ENCODE measurements around the gene SMIM41.
A peak's percentile ranks its signal among the peaks of the same experiment; 100 is the strongest.

Gene SMIM41

DNA sequence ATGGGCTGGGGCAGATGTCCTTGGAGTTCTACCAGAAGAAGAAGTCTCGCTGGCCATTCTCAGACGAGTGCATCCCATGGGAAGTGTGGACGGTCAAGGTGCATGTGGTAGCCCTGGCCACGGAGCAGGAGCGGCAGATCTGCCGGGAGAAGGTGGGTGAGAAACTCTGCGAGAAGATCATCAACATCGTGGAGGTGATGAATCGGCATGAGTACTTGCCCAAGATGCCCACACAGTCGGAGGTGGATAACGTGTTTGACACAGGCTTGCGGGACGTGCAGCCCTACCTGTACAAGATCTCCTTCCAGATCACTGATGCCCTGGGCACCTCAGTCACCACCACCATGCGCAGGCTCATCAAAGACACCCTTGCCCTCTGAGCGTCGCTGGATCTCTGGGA is 2.7 kb upstream of the SMIM41 start:
- Histone ChIP-seq H3K36me3 (ENCODE audit: control insufficient read depth in 2 of 2, insufficient read depth in 2 of 2, low read length in 2 of 2) (peaks cover 38 to 53% of the 10 kb centered on the region in 2 donors), H3K9ac (ENCODE audit: low read depth in 1 of 2, low read length in 2 of 2) (no peak overlapping the region), H3K9me3 (ENCODE audit: control insufficient read depth in 2 of 2, low read length in 2 of 2) (no peaks in the 10 kb centered on the region), H3K4me3 (ENCODE audit: low read length in 2 of 2) (no peak overlapping the region), H3K27me3 (ENCODE audit: control insufficient read depth in 2 of 2, insufficient read depth in 2 of 2, low read length in 2 of 2) (no peaks in the 10 kb centered on the region), H3K4me1 (ENCODE audit: control insufficient read depth in 2 of 2, insufficient read depth in 2 of 2, low read length in 2 of 2) (peaks cover 4 to 6% of the 10 kb centered on the region in 2 donors), H3K27ac (ENCODE audit: low read depth in 2 of 2, low read length in 2 of 2) (no peak overlapping the region)

- no peak overlapping the region for H3K9ac ChIP-seq (ENCODE audit: low read depth in 1 of 2, low read length in 2 of 2)
- H3K36me3 ChIP-seq (ENCODE audit: control insufficient read depth in 2 of 2, insufficient read depth in 2 of 2, low read length in 2 of 2): peaks cover 36 to 51% of the 10 kb centered on the region in 2 donors
- H3K27me3 ChIP-seq (ENCODE audit: control insufficient read depth in 2 of 2, insufficient read depth in 2 of 2, low read length in 2 of 2): no peaks in the 10 kb centered on the region
- no peak overlapping the region for H3K4me3 ChIP-seq (ENCODE audit: low read length in 2 of 2)
- no peaks in the 10 kb centered on the region for H3K9me3 ChIP-seq (ENCODE audit: control insufficient read depth in 2 of 2, low read length in 2 of 2)
- no peak overlapping the region for H3K27ac ChIP-seq (ENCODE audit: low read depth in 2 of 2, low read length in 2 of 2)
- H3K4me1 ChIP-seq (ENCODE audit: control insufficient read depth in 2 of 2, insufficient read depth in 2 of 2, low read length in 2 of 2): peaks cover 7 to 15% of the 10 kb centered on the region in 2 donors
Observed at GRCh38 chr12:52078276-52078675, 1.2 kb upstream of the SMIM41 start.

- no peaks in the 10 kb centered on the region for H3K27me3 ChIP-seq (ENCODE audit: control insufficient read depth in 2 of 2, insufficient read depth in 2 of 2, low read length in 2 of 2)
- peaks cover 24 to 31% of the 10 kb centered on the region in 2 donors for H3K36me3 ChIP-seq (ENCODE audit: control insufficient read depth in 2 of 2, insufficient read depth in 2 of 2, low read length in 2 of 2)
- H3K4me1 ChIP-seq (ENCODE audit: control insufficient read depth in 2 of 2, insufficient read depth in 2 of 2, low read length in 2 of 2): peaks cover 7 to 19% of the 10 kb centered on the region in 2 donors
- H3K27ac ChIP-seq (ENCODE audit: low read depth in 2 of 2, low read length in 2 of 2): peak overlapping the region in 1 of 2 donors; percentile 72
- no peak overlapping the region for H3K9ac ChIP-seq (ENCODE audit: low read depth in 1 of 2, low read length in 2 of 2)
- no peaks in the 10 kb centered on the region for H3K9me3 ChIP-seq (ENCODE audit: control insufficient read depth in 2 of 2, low read length in 2 of 2)
- H3K4me3 ChIP-seq (ENCODE audit: low read length in 2 of 2): peak overlapping the region in 1 of 2 donors; percentile 13
Observed at GRCh38 chr12:52080403-52081251, 1.1 kb downstream of the SMIM41 start.

GRCh38 chr12:52081263-52081733 is 1.8 kb downstream of the SMIM41 start:
- H3K36me3 ChIP-seq (ENCODE audit: control insufficient read depth in 2 of 2, insufficient read depth in 2 of 2, low read length in 2 of 2): peaks cover 20 to 26% of the 10 kb centered on the region in 2 donors
- peaks cover 10 to 23% of the 10 kb centered on the region in 2 donors for H3K4me1 ChIP-seq (ENCODE audit: control insufficient read depth in 2 of 2, insufficient read depth in 2 of 2, low read length in 2 of 2)
- H3K27ac ChIP-seq (ENCODE audit: low read depth in 2 of 2, low read length in 2 of 2): peak overlapping the region; percentile 31 to 72
- no peak overlapping the region for H3K4me3 ChIP-seq (ENCODE audit: low read length in 2 of 2)
- H3K27me3 ChIP-seq (ENCODE audit: control insufficient read depth in 2 of 2, insufficient read depth in 2 of 2, low read length in 2 of 2): no peaks in the 10 kb centered on the region
- no peaks in the 10 kb centered on the region for H3K9me3 ChIP-seq (ENCODE audit: control insufficient read depth in 2 of 2, low read length in 2 of 2)
- H3K9ac ChIP-seq (ENCODE audit: low read depth in 1 of 2, low read length in 2 of 2): peak overlapping the region; percentile 26 to 41

- H3K27me3 ChIP-seq (ENCODE audit: control insufficient read depth in 2 of 2, insufficient read depth in 2 of 2, low read length in 2 of 2): no peaks in the 10 kb centered on the region
- H3K27ac ChIP-seq (ENCODE audit: low read depth in 2 of 2, low read length in 2 of 2): peak overlapping the region; percentile 31 to 72
- H3K36me3 ChIP-seq (ENCODE audit: control insufficient read depth in 2 of 2, insufficient read depth in 2 of 2, low read length in 2 of 2): peaks cover 12 to 18% of the 10 kb centered on the region in 2 donors
- H3K4me3 ChIP-seq (ENCODE audit: low read length in 2 of 2): no peak overlapping the region
- no peaks in the 10 kb centered on the region for H3K9me3 ChIP-seq (ENCODE audit: control insufficient read depth in 2 of 2, low read length in 2 of 2)
- H3K9ac ChIP-seq (ENCODE audit: low read depth in 1 of 2, low read length in 2 of 2): peak overlapping the region in 1 of 2 donors; percentile 26
- peaks cover 10 to 28% of the 10 kb centered on the region in 2 donors for H3K4me1 ChIP-seq (ENCODE audit: control insufficient read depth in 2 of 2, insufficient read depth in 2 of 2, low read length in 2 of 2)
Observed at GRCh38 chr12:52082026-52082668, 2.6 kb downstream of the SMIM41 start.

- no peaks in the 10 kb centered on the region for H3K27me3 ChIP-seq (ENCODE audit: control insufficient read depth in 2 of 2, insufficient read depth in 2 of 2, low read length in 2 of 2)
- H3K4me1 ChIP-seq (ENCODE audit: control insufficient read depth in 2 of 2, insufficient read depth in 2 of 2, low read length in 2 of 2): peaks cover 10 to 28% of the 10 kb centered on the region in 2 donors
- no peak overlapping the region for H3K9ac ChIP-seq (ENCODE audit: low read depth in 1 of 2, low read length in 2 of 2)
- no peak overlapping the region for H3K4me3 ChIP-seq (ENCODE audit: low read length in 2 of 2)
- H3K27ac ChIP-seq (ENCODE audit: low read depth in 2 of 2, low read length in 2 of 2): peak overlapping the region; percentile 31 to 72
- no peaks in the 10 kb centered on the region for H3K9me3 ChIP-seq (ENCODE audit: control insufficient read depth in 2 of 2, low read length in 2 of 2)
- peaks cover 10 to 13% of the 10 kb centered on the region in 2 donors for H3K36me3 ChIP-seq (ENCODE audit: control insufficient read depth in 2 of 2, insufficient read depth in 2 of 2, low read length in 2 of 2)
Observed at GRCh38 chr12:52082669-52082987, 3.1 kb downstream of the SMIM41 start.

- H3K4me1 ChIP-seq (ENCODE audit: control insufficient read depth in 2 of 2, insufficient read depth in 2 of 2, low read length in 2 of 2): peaks cover 10 to 28% of the 10 kb centered on the region in 2 donors
- H3K9ac ChIP-seq (ENCODE audit: low read depth in 1 of 2, low read length in 2 of 2): no peak overlapping the region
Observed at GRCh38 chr12:52082988-52083637, 3.6 kb downstream of the SMIM41 start.

GRCh38 chr12:52083638-52083996 is 4.1 kb downstream of the SMIM41 start:
- H3K4me3 ChIP-seq (ENCODE audit: low read length in 2 of 2): no peak overlapping the region
- peaks cover 10 to 28% of the 10 kb centered on the region in 2 donors for H3K4me1 ChIP-seq (ENCODE audit: control insufficient read depth in 2 of 2, insufficient read depth in 2 of 2, low read length in 2 of 2)
- H3K27me3 ChIP-seq (ENCODE audit: control insufficient read depth in 2 of 2, insufficient read depth in 2 of 2, low read length in 2 of 2): peaks cover 0 to 2% of the 10 kb centered on the region in 2 donors
- H3K36me3 ChIP-seq (ENCODE audit: control insufficient read depth in 2 of 2, insufficient read depth in 2 of 2, low read length in 2 of 2): peaks cover 3 to 5% of the 10 kb centered on the region in 2 donors
- H3K9me3 ChIP-seq (ENCODE audit: control insufficient read depth in 2 of 2, low read length in 2 of 2): no peaks in the 10 kb centered on the region
- no peak overlapping the region for H3K27ac ChIP-seq (ENCODE audit: low read depth in 2 of 2, low read length in 2 of 2)
- no peak overlapping the region for H3K9ac ChIP-seq (ENCODE audit: low read depth in 1 of 2, low read length in 2 of 2)

More at GRCh38 chr12:52082988-52083637, 3.6 kb downstream of the SMIM41 start:
- peak overlapping the region in 1 of 2 donors; percentile 72 for H3K27ac ChIP-seq (ENCODE audit: low read depth in 2 of 2, low read length in 2 of 2)
- no peaks in the 10 kb centered on the region for H3K9me3 ChIP-seq (ENCODE audit: control insufficient read depth in 2 of 2, low read length in 2 of 2)
- H3K27me3 ChIP-seq (ENCODE audit: control insufficient read depth in 2 of 2, insufficient read depth in 2 of 2, low read length in 2 of 2): peaks cover 0 to 2% of the 10 kb centered on the region in 2 donors
- no peak overlapping the region for H3K4me3 ChIP-seq (ENCODE audit: low read length in 2 of 2)
- H3K36me3 ChIP-seq (ENCODE audit: control insufficient read depth in 2 of 2, insufficient read depth in 2 of 2, low read length in 2 of 2): peaks cover 5 to 8% of the 10 kb centered on the region in 2 donors

GRCh38 chr12:52084491-52085231 is 5.2 kb downstream of the SMIM41 start:
- no peak overlapping the region for H3K4me3 ChIP-seq (ENCODE audit: low read length in 2 of 2)
- H3K4me1 ChIP-seq (ENCODE audit: control insufficient read depth in 2 of 2, insufficient read depth in 2 of 2, low read length in 2 of 2): peaks cover 10 to 28% of the 10 kb centered on the region in 2 donors
- no peak overlapping the region for H3K9ac ChIP-seq (ENCODE audit: low read depth in 1 of 2, low read length in 2 of 2)
- H3K9me3 ChIP-seq (ENCODE audit: control insufficient read depth in 2 of 2, low read length in 2 of 2): no peaks in the 10 kb centered on the region
- peaks cover 0 to 2% of the 10 kb centered on the region in 2 donors for H3K27me3 ChIP-seq (ENCODE audit: control insufficient read depth in 2 of 2, insufficient read depth in 2 of 2, low read length in 2 of 2)
- no peaks in the 10 kb centered on the region for H3K36me3 ChIP-seq (ENCODE audit: control insufficient read depth in 2 of 2, insufficient read depth in 2 of 2, low read length in 2 of 2)
- H3K27ac ChIP-seq (ENCODE audit: low read depth in 2 of 2, low read length in 2 of 2): no peak overlapping the region
